Epithelial cell of esophagus (primary cell): ENCODE measurements around the gene PASK.
"Not testable (repeated sequence)": the region's sequence is repeated elsewhere in the genome, so short reads cannot be mapped to it uniquely, and the experiment has no call there.

ENCODE experiments used
- DNase-seq: peaks from one replicate; pipeline ENCODE4 v3.0.0; 2010; ENCODE audit warnings: low read depth
- H3K4me3 ChIP-seq: 2 replicates; pipeline ENCODE4 v1.5.1; 2011; ENCODE audit warnings: mild to moderate bottlenecking, low read length, control low read depth
- CTCF ChIP-seq: IDR thresholded peaks from 2 replicates; pipeline ENCODE4 v1.5.1; 2011; ENCODE audit warnings: low read depth, mild to moderate bottlenecking, low read length, control low read depth, inconsistent platforms; ENCODE audit not compliant: insufficient read depth; ENCODE audit errors: missing control alignments

PASK gene

DNA sequence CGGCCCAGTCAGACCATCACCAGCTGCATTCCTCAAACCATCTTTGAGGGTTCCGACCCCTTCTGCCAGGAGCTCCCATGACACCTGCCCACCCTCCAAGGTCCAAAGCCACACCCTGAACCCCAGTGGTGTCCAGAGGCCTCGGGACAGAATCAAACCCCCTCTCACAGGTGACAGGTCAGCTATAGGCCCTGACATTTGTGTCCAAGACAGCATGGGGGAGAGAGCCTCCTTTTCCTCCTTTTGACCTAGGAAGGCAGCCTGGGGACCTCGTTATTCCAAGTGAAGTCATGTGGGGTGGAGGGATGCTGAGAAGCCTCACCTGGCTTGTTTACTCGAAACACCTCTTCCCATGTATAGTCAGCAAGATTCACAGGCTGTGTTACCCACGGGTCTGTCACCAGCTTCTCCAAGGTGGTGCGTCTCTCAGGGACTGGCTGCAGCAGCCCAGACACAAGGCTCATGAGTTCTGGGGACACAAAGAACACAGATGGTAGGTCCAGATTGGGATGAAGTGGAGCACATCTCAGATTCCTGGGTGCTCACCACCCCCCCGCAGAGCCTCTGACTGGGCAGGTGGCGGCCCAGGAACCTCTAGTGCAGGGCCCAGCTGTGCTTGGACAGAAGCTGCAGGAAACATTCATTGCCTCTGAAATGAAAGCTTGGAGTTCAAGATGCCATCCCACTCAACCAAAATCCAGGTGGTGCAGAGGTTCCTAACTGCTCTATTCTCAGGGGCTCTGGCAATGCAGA, 42.1 kb downstream of the PASK start:
- no peak for TF ChIP-seq CTCF
- DNase-seq: no peak

GRCh38 chr2:241105641-241106040, 43.6 kb downstream of the PASK start:
- no peak for DNase-seq
- no peak for TF ChIP-seq CTCF

More for the DNA sequence above, 42.1 kb downstream of the PASK start:
- H3K4me3 ChIP-seq: no peak overlapping the region

DNA sequence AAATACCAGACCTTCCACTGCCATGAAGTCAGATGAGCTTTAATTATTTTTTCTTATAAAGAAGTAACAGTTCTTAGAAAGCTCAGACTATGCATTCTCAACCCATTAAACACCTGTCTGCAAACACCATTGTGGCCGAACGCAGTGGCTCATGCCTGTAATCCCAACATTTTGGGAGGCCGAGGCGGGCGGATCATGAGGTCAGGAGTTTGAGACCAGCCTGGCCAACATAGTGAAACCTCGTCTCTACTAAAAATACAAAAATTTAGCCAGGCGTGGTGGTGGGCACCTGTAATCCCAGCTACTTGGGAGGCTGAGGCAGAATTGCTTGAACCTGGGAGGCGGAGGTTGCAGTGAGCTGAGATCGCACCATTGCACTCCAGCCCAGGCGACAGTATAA, 44.7 kb downstream of the PASK start:
- H3K4me3 ChIP-seq, DNase-seq: not testable (repeated sequence)

More at GRCh38 chr2:241105641-241106040, 43.6 kb downstream of the PASK start:
- H3K4me3 ChIP-seq: no peak overlapping the region

- DNase-seq: no peak
- no peak for TF ChIP-seq CTCF
- peak overlapping the region; percentile 76 for H3K4me3 ChIP-seq
These were observed 46.1 kb downstream of the PASK start for GRCh38 chr2:241103176-241103595.

DNA sequence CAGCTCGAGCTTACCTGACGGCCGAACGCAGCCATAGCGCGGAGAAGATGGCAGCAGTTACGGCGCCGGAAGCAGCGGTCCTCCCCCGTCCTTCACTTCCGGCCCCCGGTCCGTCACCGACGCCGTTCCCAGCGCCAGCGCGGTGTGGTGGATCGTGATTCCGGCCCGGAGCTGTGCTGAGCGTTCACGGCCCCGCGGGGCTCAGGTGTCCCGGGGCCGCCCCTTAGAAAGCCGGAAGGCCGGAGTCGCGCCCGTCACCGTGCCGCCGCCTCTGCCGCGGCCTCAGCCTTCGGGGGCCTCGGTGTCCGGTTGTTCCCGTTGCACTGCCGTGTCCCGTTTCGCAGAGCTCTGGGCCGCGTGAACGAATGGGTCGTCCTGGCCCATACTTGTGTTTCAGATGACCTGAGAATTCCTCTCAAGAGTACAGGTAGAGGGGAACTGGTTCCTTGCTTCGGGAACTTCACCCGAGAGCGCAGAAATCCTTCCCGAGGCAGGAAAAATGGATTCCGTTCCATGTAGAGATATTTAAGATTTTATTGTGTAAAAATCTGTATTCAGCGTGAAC, 47.0 kb downstream of the PASK start, which contains the start of gene MTERF4:
MTERF4 (minus strand) TSS at position 49 of the 565 bp plus-strand sequence; CDS start at position 35, 14 bp downstream.
- DNase-seq: peak; percentile 92
- H3K4me3 ChIP-seq: peak within 1 kb of the TSS; percentile 76
- TF ChIP-seq CTCF: no peak

- DNase-seq: no peak
- no peak overlapping the region for H3K4me3 ChIP-seq
- TF ChIP-seq CTCF: no peak
These were observed 50.0 kb downstream of the PASK start for GRCh38 chr2:241099246-241099645.

- no peak overlapping the region for H3K4me3 ChIP-seq
- TF ChIP-seq CTCF: no peak
- no peak for DNase-seq
These were observed 52.3 kb downstream of the PASK start for GRCh38 chr2:241096979-241097378.
